GM12891 (cell line): ENCODE measurements around the gene DLK1.

Experiments used
- DNase-seq: peaks from one replicate; pipeline ENCODE4 v3.0.0; 2011; ENCODE audit warnings: low spot score; ENCODE audit not compliant: insufficient read length
- FAIRE-seq: peaks from 2 replicates; lab custom pipeline; 2011; peaks lifted over from hg19 to GRCh38; lab: Jason Lieb, UNC
- PAX5 ChIP-seq: IDR thresholded peaks from 2 replicates; pipeline ENCODE4 v1.6.1; 2011; ENCODE audit warnings: low read length, moderate library complexity, mild to moderate bottlenecking; ENCODE audit not compliant: insufficient read depth, severe bottlenecking
- POLR2A ChIP-seq: IDR thresholded peaks from 2 replicates; pipeline ENCODE4 v1.6.1; 2011; ENCODE audit warnings: low read depth, low read length, control low read depth
- POLR2AphosphoS5 ChIP-seq: IDR thresholded peaks from 2 replicates; pipeline ENCODE4 v1.6.1; 2011; ENCODE audit warnings: low read depth, low read length, control low read depth
- POU2F2 ChIP-seq: IDR thresholded peaks from 2 replicates; pipeline ENCODE4 v1.6.1; 2011; ENCODE audit warnings: low read depth, mild to moderate bottlenecking, control low read depth, low read length, moderate library complexity
- SPI1 ChIP-seq: IDR thresholded peaks from 2 replicates; pipeline ENCODE4 v1.6.1; 2011; ENCODE audit warnings: low read depth, low read length, control low read depth
- TAF1 ChIP-seq: IDR thresholded peaks from 2 replicates; pipeline ENCODE4 v1.6.1; 2011; ENCODE audit warnings: low read depth, low read length, control low read depth

DLK1 gene

DNA sequence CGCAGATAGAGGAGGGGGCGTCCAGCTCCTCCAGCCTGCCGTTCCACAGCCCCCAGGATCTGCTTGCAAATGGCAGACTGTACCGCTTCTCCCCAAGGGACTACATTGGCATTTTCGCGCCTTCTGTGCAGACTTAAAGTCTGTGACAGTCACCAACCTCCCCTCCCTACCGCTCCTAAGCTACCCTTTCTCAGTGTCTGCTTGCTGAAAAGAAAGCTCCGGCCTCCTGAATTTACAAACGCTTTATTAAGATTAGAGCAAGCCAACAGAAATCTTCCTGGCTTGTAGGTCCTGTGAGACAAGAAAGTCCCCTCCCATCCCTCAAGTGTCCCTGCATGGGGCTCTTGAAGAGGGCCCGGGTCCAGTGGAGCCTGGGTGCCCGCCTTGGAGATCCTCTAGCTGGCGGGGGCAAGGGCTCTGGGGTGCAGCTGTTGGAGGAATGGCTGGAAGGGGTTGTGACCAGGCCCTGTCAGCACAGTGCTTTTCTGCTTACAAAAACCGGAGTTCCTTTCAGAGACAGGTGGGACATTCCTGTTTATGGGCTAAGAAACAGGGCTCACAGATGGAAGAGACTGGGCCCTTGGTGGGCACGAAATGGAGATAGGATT is 2.8 kb upstream of the DLK1 start:
- DNase-seq = no peak
- TF ChIP-seq SPI1 (no peak), TAF1 (no peak), POLR2AphosphoS5 (no peak), POLR2A (no peak), PAX5 (no peak)
- no peak for FAIRE-seq

DNA sequence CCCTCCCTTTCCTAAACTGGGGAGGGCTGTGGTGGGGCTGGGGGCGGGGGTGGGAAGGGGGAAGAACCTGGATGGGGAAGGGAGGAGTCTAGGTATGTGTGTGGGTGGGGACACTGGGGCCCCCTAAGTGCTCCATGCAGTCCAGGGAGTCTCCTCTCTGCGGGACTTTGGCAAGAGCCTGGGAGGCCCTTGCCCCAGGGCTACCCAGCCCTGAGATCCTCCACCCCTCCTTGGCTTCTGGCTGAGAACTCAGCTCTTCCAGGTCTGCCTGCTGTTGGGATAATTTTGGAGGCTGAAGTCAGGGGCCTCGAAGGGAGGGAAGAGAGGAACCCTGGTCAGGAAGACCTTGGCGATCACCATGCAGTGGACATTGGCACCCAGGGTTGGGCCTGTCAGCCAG is 2.2 kb upstream of the DLK1 start:
- FAIRE-seq = no peak
- no peak for TF ChIP-seq PAX5
- no peak for TF ChIP-seq POLR2AphosphoS5
- no peak for TF ChIP-seq SPI1
- no peak for TF ChIP-seq POLR2A
- TF ChIP-seq TAF1 = no peak
- no peak for TF ChIP-seq POU2F2
- DNase-seq = no peak

DNA sequence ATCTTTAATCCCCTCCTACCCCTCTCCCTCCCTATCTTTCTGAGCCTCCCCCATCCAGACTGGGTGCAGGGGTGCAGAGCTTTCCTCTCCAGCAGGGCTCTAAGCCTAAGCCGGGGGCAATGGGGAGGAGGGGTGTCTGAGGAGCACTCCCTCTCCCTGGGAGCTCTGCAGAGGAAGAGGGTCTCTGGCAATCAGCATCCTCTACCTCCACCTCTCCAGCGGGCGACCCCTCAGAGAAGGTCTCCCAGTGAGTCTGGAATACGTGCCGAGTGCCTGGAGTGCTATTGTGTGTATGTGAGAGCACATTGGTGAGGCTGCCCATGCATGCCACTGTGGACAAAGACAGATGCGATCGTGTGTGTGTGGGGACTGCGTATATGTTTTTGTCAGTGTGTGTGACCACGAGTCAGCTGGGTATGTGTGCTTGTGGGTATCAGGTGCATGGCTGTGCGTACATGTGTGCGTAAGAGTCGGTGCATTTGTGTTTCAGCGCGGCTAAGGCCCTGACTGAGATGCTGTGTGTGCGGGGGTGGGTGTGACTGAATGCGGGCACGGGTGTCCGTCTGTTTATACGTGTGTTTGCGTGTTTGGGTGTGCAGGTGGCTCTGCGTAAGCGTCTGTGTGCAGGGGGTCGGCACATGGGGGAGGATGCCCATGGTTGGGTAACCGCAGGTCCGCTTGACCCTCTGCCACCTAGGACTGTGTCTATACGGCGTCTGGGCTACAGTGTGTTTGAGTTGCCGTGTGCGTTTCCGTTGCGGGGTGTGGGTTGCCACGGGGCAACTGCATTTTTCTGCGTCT is 905 bp upstream of the DLK1 start:
- no peak for FAIRE-seq
- no peak for DNase-seq
- no peak for TF ChIP-seq TAF1
- TF ChIP-seq SPI1 = no peak
- TF ChIP-seq POLR2AphosphoS5 = no peak
- no peak for TF ChIP-seq PAX5
- TF ChIP-seq POU2F2 = no peak
- TF ChIP-seq POLR2A = no peak

DNA sequence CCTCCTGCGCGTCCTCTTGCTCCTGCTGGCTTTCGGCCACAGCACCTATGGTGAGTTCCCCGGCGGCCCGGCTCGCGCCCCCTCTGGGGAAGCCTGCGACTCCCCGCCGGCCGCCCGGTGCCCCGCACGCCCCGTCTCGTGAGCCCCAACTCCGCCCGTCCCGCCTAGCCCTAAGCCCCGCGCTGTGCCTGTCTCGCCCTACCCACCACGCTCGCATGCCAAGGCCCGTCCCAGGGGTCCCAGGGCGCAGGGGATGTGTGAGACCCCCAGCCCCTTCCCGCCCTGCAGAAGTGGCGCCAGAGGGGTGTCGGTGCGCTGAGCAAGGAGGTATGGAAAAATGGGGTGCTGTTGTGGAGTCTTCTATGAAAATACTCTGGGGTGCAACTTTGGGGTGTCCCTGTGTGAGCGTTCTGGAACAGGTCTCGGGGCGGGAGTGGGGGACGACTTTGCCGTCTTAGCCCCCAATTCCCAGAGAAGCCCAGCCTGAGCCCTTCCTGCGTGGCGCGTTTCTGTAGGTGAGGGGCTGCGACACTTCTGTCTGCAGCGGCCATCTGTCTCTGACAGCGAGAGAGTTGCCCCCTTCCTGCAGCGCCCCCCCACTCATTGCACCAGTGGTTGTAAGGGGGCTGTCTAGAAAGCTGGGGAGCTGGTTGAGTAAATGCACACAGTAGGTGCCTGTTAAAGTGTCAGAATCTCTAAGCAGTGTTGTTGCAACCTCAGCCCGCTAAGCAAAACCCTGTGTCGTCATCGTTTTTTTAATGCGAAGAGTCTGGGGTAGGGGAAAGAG is 587 bp downstream of the DLK1 start:
- FAIRE-seq (no peak), DNase-seq (no peak)
- no peak for TF ChIP-seq TAF1
- TF ChIP-seq POU2F2 = no peak
- no peak for TF ChIP-seq POLR2AphosphoS5
- TF ChIP-seq POLR2A = no peak

DNA sequence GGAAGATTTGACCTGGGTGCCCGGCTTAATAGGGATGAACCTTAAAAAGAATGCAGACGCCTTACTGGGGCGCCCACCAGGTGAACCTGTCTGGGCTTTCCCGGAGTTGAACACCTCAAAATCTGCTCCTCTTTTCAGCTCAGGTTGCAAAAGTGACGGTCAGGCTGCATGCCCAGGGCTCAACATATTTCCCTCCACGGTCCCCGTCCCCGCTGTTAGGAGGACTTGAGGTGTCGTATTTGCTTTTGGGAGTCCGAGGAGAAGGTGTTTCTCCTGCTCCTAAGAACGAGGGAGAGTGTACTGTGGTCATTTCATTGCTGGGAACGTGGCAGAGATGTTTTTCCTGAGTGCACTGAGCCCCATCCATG is 1.2 kb downstream of the DLK1 start:
- FAIRE-seq (no peak), DNase-seq (no peak)
- TF ChIP-seq POLR2A (no peak), SPI1 (no peak), POLR2AphosphoS5 (no peak), POU2F2 (no peak), PAX5 (no peak), TAF1 (no peak)

DNA sequence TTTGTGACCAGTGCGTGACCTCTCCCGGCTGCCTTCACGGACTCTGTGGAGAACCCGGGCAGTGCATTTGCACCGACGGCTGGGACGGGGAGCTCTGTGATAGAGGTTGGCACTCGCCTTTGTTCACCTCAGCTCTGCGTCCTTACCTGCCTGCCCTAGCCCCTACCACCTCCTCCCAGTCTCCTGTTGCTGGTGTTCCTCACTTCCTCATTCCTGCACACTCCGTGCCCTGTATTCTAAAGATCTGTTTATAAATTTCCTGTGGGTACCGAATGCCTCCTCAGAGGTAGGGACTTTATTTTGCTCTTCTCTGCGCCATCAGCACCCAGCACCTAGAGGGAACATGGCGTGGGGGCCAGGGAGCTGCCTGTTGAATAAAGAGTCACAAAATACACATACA is 2.3 kb downstream of the DLK1 start:
- no peak for DNase-seq
- FAIRE-seq = no peak
- TF ChIP-seq POLR2A (no peak), SPI1 (peak; percentile 21; the same call in 1 of the 2 replicates), POLR2AphosphoS5 (no peak)

DNA sequence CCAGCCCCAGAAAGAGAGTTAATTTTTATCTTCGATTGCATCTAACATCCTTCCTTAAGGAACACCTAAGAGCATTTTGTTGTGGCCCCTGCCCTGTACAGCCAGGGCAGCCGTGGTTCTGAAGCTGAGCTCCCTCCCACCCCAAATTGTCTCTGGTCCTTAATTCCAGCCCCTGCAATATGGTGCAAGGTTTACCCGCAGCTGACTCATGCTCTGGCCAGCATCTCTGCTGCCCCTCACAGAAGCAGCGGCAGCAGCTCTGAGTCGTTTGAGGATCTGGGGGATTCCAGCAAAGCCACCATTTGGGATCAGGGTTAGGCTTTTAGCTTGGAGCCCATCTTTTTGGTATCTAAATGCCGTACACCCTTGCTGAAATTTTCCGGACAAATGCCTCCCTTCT is 3.3 kb downstream of the DLK1 start:
- no peak for FAIRE-seq
- TF ChIP-seq TAF1 (no peak), POLR2A (no peak), POU2F2 (no peak), SPI1 (no peak), POLR2AphosphoS5 (no peak), PAX5 (no peak)
- no peak for DNase-seq

DNA sequence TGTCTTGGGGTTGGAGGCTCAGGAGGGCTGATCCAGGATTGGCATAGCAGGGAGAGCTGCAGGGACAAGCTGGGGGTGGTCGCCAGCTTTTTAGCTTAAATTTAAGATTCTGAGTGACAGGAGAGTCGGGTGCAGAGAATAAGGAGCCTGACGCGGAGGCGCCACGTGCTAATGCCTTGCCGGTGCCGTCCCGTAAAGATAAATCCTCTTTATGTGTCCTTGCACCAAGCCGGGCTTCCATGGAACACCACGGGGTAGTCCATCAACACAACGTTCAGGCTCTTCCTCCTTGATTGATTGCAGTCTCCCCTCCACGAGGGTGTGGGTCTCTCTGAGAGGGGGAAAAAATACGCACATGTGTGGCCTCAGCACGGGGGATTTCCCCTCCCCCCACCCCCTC is 3.9 kb downstream of the DLK1 start:
- no peak for DNase-seq
- FAIRE-seq = no peak
- TF ChIP-seq POLR2A (no peak), PAX5 (no peak), TAF1 (no peak), POLR2AphosphoS5 (no peak), SPI1 (no peak)

DNA sequence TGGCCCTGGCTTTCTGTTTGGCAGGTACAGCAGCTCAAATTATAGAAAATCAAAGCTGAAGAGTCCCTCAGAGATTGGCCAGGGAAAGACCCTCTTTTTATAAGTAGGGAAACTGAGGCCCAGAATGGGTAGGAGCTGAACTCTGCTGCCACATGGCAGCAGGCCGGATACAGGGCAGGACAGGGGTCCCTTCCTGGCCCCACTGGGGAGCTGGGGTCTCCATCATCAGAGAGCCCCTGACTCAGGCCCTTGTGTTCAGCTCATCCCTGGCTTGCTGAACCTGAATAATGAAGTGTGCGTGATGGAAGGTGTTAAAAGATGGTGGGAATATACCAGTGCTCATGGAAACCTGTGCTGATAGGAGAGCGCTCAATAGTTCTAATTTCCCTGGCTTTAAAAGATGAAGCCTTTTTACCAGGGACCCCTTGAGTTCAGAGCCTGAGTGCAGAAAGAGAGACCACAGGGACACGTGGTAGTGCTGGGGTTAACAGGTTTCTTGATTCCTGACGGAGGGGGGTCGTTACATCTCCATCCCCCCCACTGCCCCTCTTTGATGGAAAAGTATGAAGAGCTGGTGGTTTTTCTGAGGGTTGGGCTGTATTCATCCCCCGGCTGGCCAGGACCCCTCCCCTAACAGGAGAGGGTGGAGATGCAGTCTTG is 4.4 kb downstream of the DLK1 start:
- TF ChIP-seq PAX5 (no peak), TAF1 (no peak), POU2F2 (no peak), POLR2A (no peak), POLR2AphosphoS5 (no peak), SPI1 (no peak)
- FAIRE-seq = no peak
- DNase-seq = no peak
